Measurements from ENCODE around the gene HDHD3.

Gene HDHD3

DNA sequence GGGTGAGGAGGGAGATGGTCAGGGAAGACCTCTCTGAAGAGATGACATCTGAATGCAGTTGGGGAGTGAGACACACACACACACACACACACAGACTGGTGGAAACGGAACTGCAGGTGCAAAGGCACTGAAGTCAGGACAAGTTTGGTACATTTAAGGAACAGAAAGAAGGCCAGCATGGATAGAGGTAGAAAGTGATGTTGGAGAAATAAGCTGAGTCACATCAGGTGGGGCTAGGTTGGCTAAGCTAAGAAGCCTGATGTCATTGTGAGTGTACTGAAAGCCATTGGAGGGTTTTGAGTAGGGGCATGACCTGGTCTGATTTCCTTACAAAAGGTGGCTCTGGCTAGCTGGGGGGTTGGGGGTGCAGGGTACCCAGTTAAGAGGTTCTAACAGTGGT lies 24.4 kb downstream of the HDHD3 start:
- Histone ChIP-seq H3K9me3 (ENCODE audit: control insufficient read depth, insufficient read depth, low read length) (no peaks in the 10 kb centered on the region), H3K27me3 (ENCODE audit: control insufficient read depth, insufficient read depth, low read length) (peaks cover 25% of the 10 kb centered on the region), H3K9ac (ENCODE audit: low read depth, low read length) (no peak overlapping the region), H3K4me1 (ENCODE audit: control insufficient read depth, insufficient read depth, low read length) (peaks cover 8% of the 10 kb centered on the region), H3K36me3 (ENCODE audit: control insufficient read depth, insufficient read depth, low read length) (no peaks in the 10 kb centered on the region), H3K4me3 (ENCODE audit: low read depth, low read length) (no peak overlapping the region)

DNA sequence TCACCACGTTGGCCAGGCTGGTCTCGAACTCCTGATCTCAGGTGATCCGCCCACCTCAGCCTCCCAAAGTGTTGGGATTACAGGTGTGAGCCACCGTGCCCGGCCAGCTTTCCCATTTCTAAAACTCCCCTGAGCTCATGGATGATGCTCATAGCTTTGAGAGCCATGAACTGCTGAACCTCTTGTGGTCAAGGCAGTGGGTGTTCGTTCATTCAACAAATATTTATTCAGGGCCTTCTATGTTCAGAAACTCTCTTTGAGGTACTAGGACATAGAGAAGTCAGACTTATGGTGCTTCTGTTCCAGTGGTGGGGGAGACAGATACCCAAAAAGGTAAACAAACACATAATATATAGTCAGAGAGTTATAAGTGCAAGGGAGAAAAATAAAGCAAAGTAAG lies 24.8 kb downstream of the HDHD3 start:
- Histone ChIP-seq H3K4me1 (ENCODE audit: control insufficient read depth, insufficient read depth, low read length) (peaks cover 8% of the 10 kb centered on the region), H3K36me3 (ENCODE audit: control insufficient read depth, insufficient read depth, low read length) (no peaks in the 10 kb centered on the region), H3K27me3 (ENCODE audit: control insufficient read depth, insufficient read depth, low read length) (peaks cover 29% of the 10 kb centered on the region), H3K9me3 (ENCODE audit: control insufficient read depth, insufficient read depth, low read length) (no peaks in the 10 kb centered on the region), H3K4me3 (ENCODE audit: low read depth, low read length) (no peak overlapping the region), H3K9ac (ENCODE audit: low read depth, low read length) (no peak overlapping the region)

DNA sequence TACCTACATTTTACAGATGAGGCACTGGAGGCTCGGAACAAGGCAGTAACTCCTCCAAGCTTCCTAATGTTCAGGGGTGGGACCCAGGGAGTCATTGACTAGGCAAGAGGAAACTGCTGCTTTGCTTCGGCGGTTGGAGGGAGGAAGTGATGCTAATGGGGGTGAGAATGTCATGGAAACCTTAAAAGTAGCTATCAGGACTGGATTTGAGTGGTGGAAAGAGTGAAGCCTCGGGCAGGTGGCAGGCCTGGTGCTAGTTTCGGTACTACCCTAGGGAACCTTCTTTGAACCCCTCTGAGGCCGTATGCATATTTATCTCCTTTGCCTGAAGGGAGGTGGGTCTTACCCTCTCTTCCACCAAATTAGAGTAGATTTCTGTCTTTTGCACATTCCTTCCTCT lies 25.8 kb downstream of the HDHD3 start:
- Histone ChIP-seq H3K27me3 (ENCODE audit: control insufficient read depth, insufficient read depth, low read length) (peaks cover 33% of the 10 kb centered on the region), H3K9ac (ENCODE audit: low read depth, low read length) (no peak overlapping the region), H3K36me3 (ENCODE audit: control insufficient read depth, insufficient read depth, low read length) (no peaks in the 10 kb centered on the region), H3K9me3 (ENCODE audit: control insufficient read depth, insufficient read depth, low read length) (no peaks in the 10 kb centered on the region), H3K4me1 (ENCODE audit: control insufficient read depth, insufficient read depth, low read length) (peaks cover 8% of the 10 kb centered on the region), H3K4me3 (ENCODE audit: low read depth, low read length) (peak overlapping the region; percentile 88)

DNA sequence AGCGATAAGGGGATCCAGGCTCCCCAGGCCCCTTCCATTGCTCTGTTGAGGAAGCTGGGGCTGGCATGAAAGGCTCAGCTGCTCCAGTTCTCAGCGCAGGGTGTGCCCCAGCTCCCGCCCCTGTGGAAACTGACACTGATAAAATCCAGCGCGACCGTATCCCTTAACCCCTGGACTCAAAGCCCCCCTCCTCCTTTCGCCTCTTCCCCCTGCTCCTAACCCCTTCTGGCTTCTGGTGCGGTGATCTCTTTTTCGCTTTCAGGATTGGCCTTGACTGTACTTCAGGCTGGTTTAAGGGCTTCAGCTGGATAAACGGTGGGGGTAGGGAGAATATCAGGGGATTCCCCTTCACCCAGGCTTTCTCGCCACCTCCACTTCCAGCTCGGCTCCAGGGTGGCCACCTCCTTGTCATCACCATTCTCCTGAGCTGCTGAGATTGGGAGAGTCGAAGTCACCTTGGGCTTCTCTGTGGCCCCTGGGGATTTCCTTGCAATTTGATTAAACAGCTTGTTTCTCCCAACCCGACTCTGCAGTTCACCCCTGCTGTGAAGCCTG lies 26.6 kb downstream of the HDHD3 start:
- H3K9ac ChIP-seq (ENCODE audit: low read depth, low read length), result no peak overlapping the region
- H3K9me3 ChIP-seq (ENCODE audit: control insufficient read depth, insufficient read depth, low read length), result no peaks in the 10 kb centered on the region
- H3K36me3 ChIP-seq (ENCODE audit: control insufficient read depth, insufficient read depth, low read length), result no peaks in the 10 kb centered on the region
- H3K4me1 ChIP-seq (ENCODE audit: control insufficient read depth, insufficient read depth, low read length), result peaks cover 8% of the 10 kb centered on the region
- peaks cover 33% of the 10 kb centered on the region for H3K27me3 ChIP-seq (ENCODE audit: control insufficient read depth, insufficient read depth, low read length)
- peak overlapping the region; percentile 88 for H3K4me3 ChIP-seq (ENCODE audit: low read depth, low read length)

DNA sequence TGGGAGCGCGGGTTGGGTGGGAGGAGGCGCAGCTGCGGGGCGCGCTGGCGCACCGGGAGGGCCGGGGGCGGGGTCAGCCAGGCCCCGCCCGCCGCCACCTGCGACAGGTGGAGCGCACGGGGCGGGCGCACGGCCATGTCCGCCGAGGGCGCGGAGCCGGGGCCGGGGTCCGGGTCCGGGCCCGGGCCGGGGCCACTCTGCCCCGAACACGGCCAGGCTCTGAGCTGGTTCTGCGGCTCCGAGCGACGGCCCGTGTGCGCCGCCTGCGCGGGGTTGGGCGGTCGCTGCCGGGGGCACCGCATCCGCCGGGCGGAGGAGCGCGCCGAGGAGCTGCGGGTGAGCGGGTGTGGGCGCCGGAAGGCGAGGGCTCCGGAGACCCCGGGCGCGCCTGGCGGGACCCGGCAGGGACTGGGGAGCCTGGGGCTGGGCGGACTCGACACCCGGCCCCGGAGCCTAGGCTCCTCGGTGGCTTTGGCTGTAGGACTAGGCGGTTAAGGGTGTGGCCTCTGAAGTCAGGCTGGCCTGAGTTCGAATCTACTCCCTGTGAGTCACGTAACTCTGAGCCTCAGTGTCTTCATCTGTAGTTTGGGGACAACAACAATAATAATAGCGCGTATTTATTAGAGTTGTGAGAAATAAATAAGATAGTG lies 27.2 kb downstream of the HDHD3 start, which contains the start of gene BSPRY:
TSS of gene BSPRY (plus strand) at position 97 of the 650 bp plus-strand sequence. CDS start at position 136, 39 bp downstream.
- no peaks in the 10 kb centered on the region for H3K9me3 ChIP-seq (ENCODE audit: control insufficient read depth, insufficient read depth, low read length)
- H3K27me3 ChIP-seq (ENCODE audit: control insufficient read depth, insufficient read depth, low read length), result peaks cover 33% of the 10 kb centered on the region
- no peak within 1 kb of the TSS for H3K9ac ChIP-seq (ENCODE audit: low read depth, low read length)
- H3K4me3 ChIP-seq (ENCODE audit: low read depth, low read length), result peak within 1 kb of the TSS; percentile 88
- peaks cover 8% of the 10 kb centered on the region for H3K4me1 ChIP-seq (ENCODE audit: control insufficient read depth, insufficient read depth, low read length)
- no peaks in the 10 kb centered on the region for H3K36me3 ChIP-seq (ENCODE audit: control insufficient read depth, insufficient read depth, low read length)

DNA sequence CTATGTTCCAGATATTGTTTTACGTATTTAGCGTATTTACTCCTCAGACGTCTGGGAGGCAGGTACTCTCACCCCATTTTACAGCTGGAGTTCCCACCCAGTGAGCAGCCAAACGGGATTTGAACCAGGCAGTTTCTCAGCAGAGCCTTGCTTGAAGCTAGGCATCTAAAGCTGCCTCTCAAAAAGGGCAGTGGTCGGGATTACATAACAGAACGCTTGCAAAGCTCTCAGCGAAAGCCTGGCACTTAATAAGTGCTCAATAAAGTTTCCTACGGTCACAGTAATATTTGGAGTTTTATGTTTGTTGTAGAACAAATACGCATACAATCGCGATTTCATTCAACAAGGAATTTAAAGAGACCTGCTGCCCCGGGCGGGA lies 27.7 kb downstream of the HDHD3 start:
- Histone ChIP-seq H3K4me3 (ENCODE audit: low read depth, low read length) (peak overlapping the region; percentile 88), H3K36me3 (ENCODE audit: control insufficient read depth, insufficient read depth, low read length) (no peaks in the 10 kb centered on the region), H3K4me1 (ENCODE audit: control insufficient read depth, insufficient read depth, low read length) (peaks cover 8% of the 10 kb centered on the region), H3K9ac (ENCODE audit: low read depth, low read length) (no peak overlapping the region), H3K9me3 (ENCODE audit: control insufficient read depth, insufficient read depth, low read length) (no peaks in the 10 kb centered on the region), H3K27me3 (ENCODE audit: control insufficient read depth, insufficient read depth, low read length) (peaks cover 33% of the 10 kb centered on the region)

DNA sequence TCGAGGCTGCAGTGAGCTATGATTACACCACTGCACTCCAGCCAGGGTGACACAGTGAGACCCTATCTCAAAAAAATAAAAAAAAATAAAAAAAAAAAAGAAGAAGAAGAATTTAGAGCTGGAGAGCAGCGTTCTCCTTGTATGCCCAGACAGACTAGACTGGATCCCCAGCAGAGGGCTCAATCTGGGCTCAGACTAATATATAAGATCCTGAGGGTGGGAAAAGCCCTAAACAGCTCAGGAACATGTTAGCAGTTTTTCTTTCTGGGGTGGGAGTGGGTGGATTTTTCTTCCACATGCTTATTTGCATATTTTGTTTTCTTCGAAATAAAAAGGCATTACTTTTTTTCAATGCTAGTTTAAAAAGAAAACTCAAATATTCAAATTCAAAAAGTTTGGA lies 28.3 kb downstream of the HDHD3 start:
- no peak overlapping the region for H3K4me3 ChIP-seq (ENCODE audit: low read depth, low read length)
- H3K4me1 ChIP-seq (ENCODE audit: control insufficient read depth, insufficient read depth, low read length), result peaks cover 8% of the 10 kb centered on the region

DNA sequence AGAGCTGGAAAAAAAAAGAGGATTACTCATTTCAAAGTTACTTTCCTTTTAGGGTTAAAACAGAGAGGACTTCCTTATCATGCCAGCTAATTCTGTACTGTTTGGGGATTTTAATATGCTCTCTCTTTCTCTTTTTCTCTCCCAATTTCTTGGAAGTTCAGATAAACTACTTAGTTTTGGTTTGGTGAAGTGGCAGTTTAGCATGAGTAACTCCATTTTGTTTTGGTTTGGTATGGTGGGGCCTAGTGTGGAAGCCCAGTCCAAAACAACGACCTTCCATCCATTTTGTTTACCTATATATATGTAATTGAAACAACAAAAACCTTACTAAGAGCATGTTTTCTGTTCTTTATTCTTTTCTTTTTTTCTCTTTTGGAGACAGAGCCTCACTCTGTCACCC lies 31.1 kb downstream of the HDHD3 start:
- H3K4me1 ChIP-seq (ENCODE audit: control insufficient read depth, insufficient read depth, low read length), result peaks cover 2% of the 10 kb centered on the region
- no peaks in the 10 kb centered on the region for H3K36me3 ChIP-seq (ENCODE audit: control insufficient read depth, insufficient read depth, low read length)
- no peak overlapping the region for H3K4me3 ChIP-seq (ENCODE audit: low read depth, low read length)
- peaks cover 40% of the 10 kb centered on the region for H3K27me3 ChIP-seq (ENCODE audit: control insufficient read depth, insufficient read depth, low read length)
- no peaks in the 10 kb centered on the region for H3K9me3 ChIP-seq (ENCODE audit: control insufficient read depth, insufficient read depth, low read length)
- H3K9ac ChIP-seq (ENCODE audit: low read depth, low read length), result no peak overlapping the region

More for the DNA sequence above, 28.3 kb downstream of the HDHD3 start:
- Histone ChIP-seq H3K27me3 (ENCODE audit: control insufficient read depth, insufficient read depth, low read length) (peaks cover 33% of the 10 kb centered on the region), H3K9me3 (ENCODE audit: control insufficient read depth, insufficient read depth, low read length) (no peaks in the 10 kb centered on the region), H3K9ac (ENCODE audit: low read depth, low read length) (no peak overlapping the region), H3K36me3 (ENCODE audit: control insufficient read depth, insufficient read depth, low read length) (no peaks in the 10 kb centered on the region)

DNA sequence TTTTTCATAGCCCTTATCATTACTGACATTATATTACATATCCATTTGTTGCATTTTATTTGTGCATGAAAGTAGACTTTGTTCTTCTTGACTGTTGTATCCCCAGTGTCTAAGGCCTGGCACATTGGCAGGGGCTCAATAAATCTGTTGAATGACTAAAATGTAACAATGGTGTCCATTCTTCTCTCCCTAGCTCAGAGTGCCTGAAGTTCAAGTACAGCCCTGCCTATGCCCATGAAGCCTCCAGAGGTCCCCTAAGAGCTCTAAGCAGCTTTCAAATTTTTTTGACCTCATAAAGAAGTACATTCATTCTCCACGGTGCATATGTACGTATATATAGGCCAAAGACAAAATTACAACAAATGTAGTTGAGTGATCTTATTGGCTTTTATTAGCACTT lies 31.6 kb downstream of the HDHD3 start:
- H3K4me3 ChIP-seq (ENCODE audit: low read depth, low read length), result no peak overlapping the region
- peaks cover 39% of the 10 kb centered on the region for H3K27me3 ChIP-seq (ENCODE audit: control insufficient read depth, insufficient read depth, low read length)
- H3K9me3 ChIP-seq (ENCODE audit: control insufficient read depth, insufficient read depth, low read length), result no peaks in the 10 kb centered on the region
- no peak overlapping the region for H3K9ac ChIP-seq (ENCODE audit: low read depth, low read length)
- no peaks in the 10 kb centered on the region for H3K4me1 ChIP-seq (ENCODE audit: control insufficient read depth, insufficient read depth, low read length)
- no peaks in the 10 kb centered on the region for H3K36me3 ChIP-seq (ENCODE audit: control insufficient read depth, insufficient read depth, low read length)

DNA sequence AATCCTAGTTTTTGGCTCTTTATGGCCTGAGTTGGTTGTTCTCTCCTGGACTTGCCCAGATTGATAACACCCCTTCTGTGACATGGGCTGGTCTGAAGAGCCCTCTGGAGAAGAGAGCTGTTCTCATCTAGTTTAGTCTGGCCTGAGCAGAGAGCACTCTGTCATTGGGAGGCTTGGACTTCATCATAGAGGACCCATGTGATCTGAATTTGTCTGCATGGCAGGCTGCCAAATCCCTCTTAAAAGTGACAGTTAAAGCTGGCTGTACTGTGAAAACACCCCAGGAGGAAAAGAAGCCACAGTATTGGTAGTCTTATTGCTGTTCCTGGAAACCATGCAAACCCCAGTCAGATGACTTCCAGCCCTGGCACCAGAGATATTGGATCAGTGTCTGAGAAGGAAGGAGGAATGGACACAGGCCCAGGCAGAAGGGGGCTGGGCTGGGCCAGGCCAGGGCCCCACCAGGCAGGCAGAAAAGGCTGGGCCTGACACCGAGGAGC lies 33.0 kb downstream of the HDHD3 start:
- no peak overlapping the region for H3K9ac ChIP-seq (ENCODE audit: low read depth, low read length)
- H3K4me3 ChIP-seq (ENCODE audit: low read depth, low read length), result no peak overlapping the region
- peaks cover 38% of the 10 kb centered on the region for H3K27me3 ChIP-seq (ENCODE audit: control insufficient read depth, insufficient read depth, low read length)
- H3K4me1 ChIP-seq (ENCODE audit: control insufficient read depth, insufficient read depth, low read length), result peaks cover 3% of the 10 kb centered on the region
- H3K36me3 ChIP-seq (ENCODE audit: control insufficient read depth, insufficient read depth, low read length), result no peaks in the 10 kb centered on the region
- no peaks in the 10 kb centered on the region for H3K9me3 ChIP-seq (ENCODE audit: control insufficient read depth, insufficient read depth, low read length)

DNA sequence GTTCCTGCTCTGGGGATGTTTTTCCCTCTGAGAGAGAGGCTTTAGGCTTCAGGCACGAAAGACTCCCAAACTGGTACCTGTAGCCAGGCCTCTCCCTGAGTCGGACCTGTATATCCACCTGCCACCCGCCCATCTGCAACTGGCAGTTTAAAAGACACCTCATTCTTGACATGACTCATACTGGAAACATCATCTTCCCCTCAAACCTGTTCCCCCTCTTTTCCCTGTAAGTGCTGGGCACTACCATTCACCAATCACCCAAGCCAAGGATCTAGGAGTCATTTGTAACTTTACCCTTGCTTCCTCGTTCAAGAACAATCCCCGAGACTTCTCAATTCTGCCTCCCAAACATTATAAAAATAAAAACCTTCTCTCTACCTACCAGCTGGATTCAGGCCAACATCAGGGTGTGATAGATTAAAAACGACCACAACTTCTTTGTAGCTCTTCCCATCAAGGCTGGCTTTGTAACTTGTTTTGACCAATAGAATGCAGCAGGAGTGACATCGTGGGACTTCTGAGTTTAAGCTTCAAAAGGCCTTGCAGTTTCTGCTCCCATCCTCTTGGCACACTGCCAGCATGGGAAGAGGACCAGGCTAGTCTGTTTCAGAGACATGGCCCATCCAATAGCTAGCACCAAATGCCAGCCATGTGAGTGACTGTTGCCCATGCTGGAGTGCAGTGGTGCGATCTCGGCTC lies 34.9 kb downstream of the HDHD3 start:
- Histone ChIP-seq H3K4me3 (ENCODE audit: low read depth, low read length) (no peak overlapping the region), H3K27me3 (ENCODE audit: control insufficient read depth, insufficient read depth, low read length) (peaks cover 28% of the 10 kb centered on the region), H3K4me1 (ENCODE audit: control insufficient read depth, insufficient read depth, low read length) (peaks cover 3% of the 10 kb centered on the region), H3K9ac (ENCODE audit: low read depth, low read length) (no peak overlapping the region), H3K36me3 (ENCODE audit: control insufficient read depth, insufficient read depth, low read length) (no peaks in the 10 kb centered on the region), H3K9me3 (ENCODE audit: control insufficient read depth, insufficient read depth, low read length) (no peaks in the 10 kb centered on the region)

Measured in iPS-15b (cell line).